HG03520 (cell line): ENCODE measurements around the gene CEPT1.

Experiments
- ATAC-seq: cut with Tn5 transposase; IDR thresholded peaks from one replicate; pipeline ENCODE4 v1.9.1; 2021; ENCODE audit warnings: mild to moderate bottlenecking, moderate library complexity; ENCODE audit not compliant: unreplicated experiment

The CEPT1 gene

GRCh38 chr1:111225717-111226400, 85.8 kb downstream of the CEPT1 start:
- ATAC-seq: no peak

GRCh38 chr1:111227434-111227833, 87.4 kb downstream of the CEPT1 start, which contains the start of gene CHI3L2:
Gene CHI3L2, plus strand, starts transcription at chr1:111227713. Its CDS starts 17 bp downstream, at chr1:111227730.
- ATAC-seq: no peak

GRCh38 chr1:111227851-111228747, 88.1 kb downstream of the CEPT1 start:
- no peak for ATAC-seq

- ATAC-seq: no peak
These were observed 88.7 kb downstream of the CEPT1 start for GRCh38 chr1:111228748-111229126.

DNA sequence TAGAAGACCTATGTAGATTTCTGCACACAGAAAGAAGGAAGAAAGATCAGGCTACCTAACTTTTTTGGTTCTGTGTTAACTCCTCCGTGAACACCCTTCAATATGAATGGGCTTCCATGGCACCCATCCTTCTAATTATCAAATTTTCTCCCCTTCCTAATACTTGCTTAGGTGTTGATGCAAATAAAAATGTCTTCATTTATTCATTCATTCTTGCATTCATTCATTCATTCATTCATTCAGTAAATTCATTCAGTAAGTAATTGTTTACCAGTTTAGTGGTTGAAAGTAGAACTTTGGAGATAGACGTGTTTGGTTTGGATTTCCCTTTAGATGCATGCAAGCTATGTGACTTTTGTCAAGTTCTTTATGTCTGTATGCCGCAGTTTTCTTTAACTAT, 92.1 kb downstream of the CEPT1 start:
- ATAC-seq: no peak

GRCh38 chr1:111234258-111234657, 94.2 kb downstream of the CEPT1 start:
- no peak for ATAC-seq
